Measurements from ENCODE around the gene ELL. TPM values are rescaled to one million over a fixed set of nuclear protein-coding genes. Genes with fewer than 3 reads are reported as not detected.

The ELL gene
- total and polyA plus RNA-seq, 2 donors (not counting 3 experiments of a cell fraction or from before 2014, with no cell fraction given) = 9.9 to 18.2 TPM

DNA sequence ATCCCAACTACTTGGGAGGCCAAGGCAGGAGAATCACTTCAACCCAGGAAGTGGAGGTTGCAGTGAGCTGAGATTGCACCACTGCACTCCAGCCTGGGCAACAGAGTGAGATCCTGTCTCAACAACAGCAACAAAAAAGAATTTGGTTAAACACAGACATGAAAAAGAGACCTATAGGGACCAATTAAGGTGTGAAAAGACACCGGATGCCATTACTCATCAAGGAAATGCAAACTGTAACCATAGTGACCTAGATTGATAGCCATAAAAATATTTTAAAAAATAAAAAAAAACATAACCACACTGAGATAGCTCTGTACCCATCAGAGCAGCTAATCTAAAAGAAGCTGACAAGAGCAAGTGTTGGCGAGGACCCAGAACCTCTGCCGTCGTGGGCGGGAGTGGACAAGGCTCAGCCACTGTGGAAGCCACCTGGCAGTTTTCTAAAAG, 46.8 kb downstream of the ELL start:
- BruUV-seq (replicated peaks) = no TSS peak
- TF ChIP-seq, protein P1, sequence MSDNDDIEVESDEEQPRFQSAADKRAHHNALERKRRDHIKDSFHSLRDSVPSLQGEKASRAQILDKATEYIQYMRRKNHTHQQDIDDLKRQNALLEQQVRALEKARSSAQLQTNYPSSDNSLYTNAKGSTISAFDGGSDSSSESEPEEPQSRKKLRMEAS (IDR thresholded peaks at IDR 0.05; ENCODE audit: insufficient read depth, insufficient read length) = no peak
- TF ChIP-seq JUN (IDR thresholded peaks at IDR 0.05; ENCODE audit: borderline replicate concordance, insufficient read depth, insufficient read length, low read depth) = no peak
- no peak for TF ChIP-seq EZH2 (IDR thresholded peaks at IDR 0.05; ENCODE audit: borderline replicate concordance, low read depth, low read length, severe bottlenecking)
- no peak for TF ChIP-seq GATA2 (IDR thresholded peaks at IDR 0.05; ENCODE audit: insufficient read depth, insufficient read length, low read depth, low read length)
- H3K36me3 ChIP-seq (ENCODE audit: control insufficient read depth in 2 of 2, extremely low read depth in 1 of 2, insufficient read depth in 2 of 2, low read length in 2 of 2) = peaks cover 0 to 9% of the 10 kb centered on the region in 2 experiments
- no peak for FAIRE-seq
- intact Hi-C loops (cut with micrococcal nuclease) = no loop called here
- no peak overlapping the region for H2AFZ ChIP-seq (ENCODE audit: low read depth, low read length)
- H3K9ac ChIP-seq (replicated peaks; ENCODE audit: extremely low read depth, insufficient read depth, low read length) = no peak overlapping the region
- POLR2A ChIA-PET = no interaction called here
- H3K4me1 ChIP-seq (ENCODE audit: control insufficient read depth, extremely low read depth, insufficient read depth, low read length) = peaks cover 13% of the 10 kb centered on the region
- H3K4me2 ChIP-seq (ENCODE audit: insufficient read depth, low read length) = no peak overlapping the region
- H3K27ac ChIP-seq (ENCODE audit: insufficient read depth, low read depth, low read length) = no peak overlapping the region
- DNase-seq (ENCODE audit: low read depth, low spot score) = no peak
- H3K9me3 ChIP-seq (replicated peaks; ENCODE audit: control insufficient read depth, insufficient read depth, low read length) = no peaks in the 10 kb centered on the region
- peaks cover 30% of the 10 kb centered on the region for H3K79me2 ChIP-seq (ENCODE audit: control insufficient read depth, insufficient read depth, low read length)
- no peaks in the 10 kb centered on the region for H4K20me1 ChIP-seq (replicated peaks; ENCODE audit: control insufficient read depth, extremely low read depth, insufficient read depth, low read length)
- H3K27me3 ChIP-seq (ENCODE audit: control insufficient read depth in 2 of 2, insufficient read depth in 2 of 2, low read length in 2 of 2) = no peaks in the 10 kb centered on the region
- dilution Hi-C loops (cut with MboI; ENCODE audit: extremely low pct_ligation_motif_present, low sequenced_read_pairs) = no loop called here
- CTCF ChIA-PET = interaction anchor here (0.9 to 1.1 kb wide), 3 partner anchors 13 to 119 kb away, joined by 3 to 4 read pairs (median 3); no protein-coding TSS in a partner anchor
- no peak overlapping the region for H3K4me3 ChIP-seq (replicated peaks in 1 of 3; ENCODE audit: insufficient read depth in 1 of 3, low read depth in 1 of 3, low read length in 3 of 3)
- no peaks in the 10 kb centered on the region for H3K9me1 ChIP-seq (replicated peaks; ENCODE audit: control insufficient read depth, extremely low read depth, insufficient read depth, low read length)

DNA sequence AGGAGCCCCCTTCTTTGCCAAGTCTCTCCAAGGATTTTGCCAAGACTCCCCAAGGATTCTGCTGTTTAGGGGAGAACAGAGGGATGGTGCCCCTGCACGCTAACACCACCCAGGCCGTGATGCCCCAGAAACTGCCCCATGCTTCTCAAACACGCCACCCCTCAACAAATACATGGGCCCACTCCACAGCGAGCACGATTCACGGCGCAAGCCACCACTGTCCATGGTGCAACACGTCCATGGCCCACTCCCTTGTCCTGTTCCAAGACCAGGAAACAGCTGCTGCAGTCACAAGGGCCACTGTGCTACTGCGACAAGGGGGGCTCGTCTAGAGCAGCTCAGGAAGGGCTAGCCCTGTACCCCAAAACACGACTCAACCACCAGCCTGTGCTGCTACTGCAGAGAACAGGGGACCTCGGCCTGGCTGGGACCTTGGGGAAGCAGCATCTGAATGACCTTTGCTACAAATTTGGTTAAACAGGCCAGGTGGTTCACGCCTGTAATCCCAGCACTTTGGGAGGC, 47.4 kb downstream of the ELL start:
- H2AFZ ChIP-seq (ENCODE audit: low read depth, low read length) = no peak overlapping the region
- H3K27me3 ChIP-seq (ENCODE audit: control insufficient read depth in 2 of 2, insufficient read depth in 2 of 2, low read length in 2 of 2) = no peaks in the 10 kb centered on the region
- H3K4me1 ChIP-seq (ENCODE audit: control insufficient read depth, extremely low read depth, insufficient read depth, low read length) = peaks cover 7% of the 10 kb centered on the region
- dilution Hi-C loops (cut with MboI; ENCODE audit: extremely low pct_ligation_motif_present, low sequenced_read_pairs) (no loop called here), intact Hi-C loops (cut with micrococcal nuclease) (loop anchor here (5.0 kb wide), 1 partner anchor 98 kb away; the partner anchor contains the start of gene UBA52)
- H3K9me1 ChIP-seq (replicated peaks; ENCODE audit: control insufficient read depth, extremely low read depth, insufficient read depth, low read length) = no peaks in the 10 kb centered on the region
- no peak for FAIRE-seq
- no TSS peak for BruUV-seq (replicated peaks)
- DNase-seq (ENCODE audit: low read depth, low spot score) = no peak
- peaks cover 26% of the 10 kb centered on the region for H3K79me2 ChIP-seq (ENCODE audit: control insufficient read depth, insufficient read depth, low read length)
- ChIA-PET POLR2A (no interaction called here), CTCF (interaction anchor here (0.9 to 1.1 kb wide), 3 partner anchors 15 to 120 kb away, joined by 3 to 5 read pairs (median 3); no protein-coding TSS in a partner anchor)
- TF ChIP-seq POLR2A (IDR thresholded peaks at IDR 0.05; ENCODE audit: low read depth, low read length) (no peak), FOS (IDR thresholded peaks at IDR 0.05; ENCODE audit: borderline replicate concordance, insufficient read depth, low read length) (no peak), POLR2AphosphoS5 (IDR thresholded peaks at IDR 0.05; ENCODE audit: insufficient read depth, low read depth, low read length) (no peak), JUN (IDR thresholded peaks at IDR 0.05; ENCODE audit: borderline replicate concordance, insufficient read depth, insufficient read length, low read depth) (no peak), EZH2 (IDR thresholded peaks at IDR 0.05; ENCODE audit: borderline replicate concordance, low read depth, low read length, severe bottlenecking) (no peak), MYC (IDR thresholded peaks at IDR 0.05; ENCODE audit: low read depth, low read length) (no peak), GATA2 (IDR thresholded peaks at IDR 0.05; ENCODE audit: insufficient read depth, insufficient read length, low read depth, low read length) (no peak)
- TF ChIP-seq, protein P2, sequence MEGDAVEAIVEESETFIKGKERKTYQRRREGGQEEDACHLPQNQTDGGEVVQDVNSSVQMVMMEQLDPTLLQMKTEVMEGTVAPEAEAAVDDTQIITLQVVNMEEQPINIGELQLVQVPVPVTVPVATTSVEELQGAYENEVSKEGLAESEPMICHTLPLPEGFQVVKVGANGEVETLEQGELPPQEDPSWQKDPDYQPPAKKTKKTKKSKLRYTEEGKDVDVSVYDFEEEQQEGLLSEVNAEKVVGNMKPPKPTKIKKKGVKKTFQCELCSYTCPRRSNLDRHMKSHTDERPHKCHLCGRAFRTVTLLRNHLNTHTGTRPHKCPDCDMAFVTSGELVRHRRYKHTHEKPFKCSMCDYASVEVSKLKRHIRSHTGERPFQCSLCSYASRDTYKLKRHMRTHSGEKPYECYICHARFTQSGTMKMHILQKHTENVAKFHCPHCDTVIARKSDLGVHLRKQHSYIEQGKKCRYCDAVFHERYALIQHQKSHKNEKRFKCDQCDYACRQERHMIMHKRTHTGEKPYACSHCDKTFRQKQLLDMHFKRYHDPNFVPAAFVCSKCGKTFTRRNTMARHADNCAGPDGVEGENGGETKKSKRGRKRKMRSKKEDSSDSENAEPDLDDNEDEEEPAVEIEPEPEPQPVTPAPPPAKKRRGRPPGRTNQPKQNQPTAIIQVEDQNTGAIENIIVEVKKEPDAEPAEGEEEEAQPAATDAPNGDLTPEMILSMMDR (IDR thresholded peaks at IDR 0.05; ENCODE audit: extremely low read depth in 1 of 2, insufficient read depth in 1 of 2, low read depth in 1 of 2, low read length in 2 of 2) = no peak
- TF ChIP-seq, protein P1 (IDR thresholded peaks at IDR 0.05; ENCODE audit: insufficient read depth, insufficient read length) = no peak
- no peaks in the 10 kb centered on the region for H3K9me3 ChIP-seq (replicated peaks; ENCODE audit: control insufficient read depth, insufficient read depth, low read length)
- no peak overlapping the region for H3K9ac ChIP-seq (replicated peaks; ENCODE audit: extremely low read depth, insufficient read depth, low read length)
- H3K27ac ChIP-seq (ENCODE audit: insufficient read depth, low read depth, low read length) = no peak overlapping the region
- H4K20me1 ChIP-seq (replicated peaks; ENCODE audit: control insufficient read depth, extremely low read depth, insufficient read depth, low read length) = no peaks in the 10 kb centered on the region
- H3K4me3 ChIP-seq (replicated peaks in 1 of 3; ENCODE audit: insufficient read depth in 1 of 3, low read depth in 1 of 3, low read length in 3 of 3) = no peak overlapping the region
- peaks cover 0 to 9% of the 10 kb centered on the region in 2 experiments for H3K36me3 ChIP-seq (ENCODE audit: control insufficient read depth in 2 of 2, extremely low read depth in 1 of 2, insufficient read depth in 2 of 2, low read length in 2 of 2)
- H3K4me2 ChIP-seq (ENCODE audit: insufficient read depth, low read length) = no peak overlapping the region
